Loucy (cell line): ENCODE results near the gene SAG.

Source experiments
- H2AFZ ChIP-seq: fragments of 200-600 bp; sonication (generic); 2 replicates; pipeline ENCODE4 v1.6.0; 2016; ENCODE audit warnings: antibody characterized with exemption, mild to moderate bottlenecking, low read length, moderate library complexity
- H3F3A ChIP-seq: fragments of 200-600 bp; 2 replicates; pipeline ENCODE4 v1.6.0; 2016; ENCODE audit warnings: antibody characterized with exemption, low read depth, mild to moderate bottlenecking
- H3K27me3 ChIP-seq: fragments of 200-600 bp; sonication (generic); 2 replicates; pipeline ENCODE4 v1.6.1; 2014; ENCODE audit warnings: low read length, mild to moderate bottlenecking; ENCODE audit not compliant: insufficient read depth, poor library complexity, severe bottlenecking
- H3K36me3 ChIP-seq: fragments of 200-600 bp; sonication (generic); 2 replicates; pipeline ENCODE4 v1.6.1; 2016; ENCODE audit warnings: low read length; ENCODE audit not compliant: insufficient read depth
- H3K4me1 ChIP-seq: fragments of 200-600 bp; sonication (generic); 2 replicates; pipeline ENCODE4 v1.5.1; 2014; ENCODE audit warnings: low read length, mild to moderate bottlenecking; ENCODE audit not compliant: insufficient read depth, poor library complexity, severe bottlenecking
- H3K4me2 ChIP-seq: fragments of 200-600 bp; sonication (generic); 2 replicates; pipeline ENCODE4 v1.6.0; 2014; ENCODE audit warnings: antibody characterized with exemption, low read length, low read depth, mild to moderate bottlenecking; ENCODE audit not compliant: poor library complexity, severe bottlenecking
- H3K4me3 ChIP-seq: fragments of 200-600 bp; sonication (generic); 2 replicates; pipeline ENCODE4 v1.5.1; 2014; ENCODE audit warnings: low read length, mild to moderate bottlenecking, mixed read lengths; ENCODE audit not compliant: poor library complexity, severe bottlenecking
- H3K79me2 ChIP-seq: fragments of 200-600 bp; sonication (generic); 2 replicates; pipeline ENCODE4 v1.6.1; 2014; ENCODE audit warnings: low read length; ENCODE audit not compliant: insufficient read depth
- H3K9ac ChIP-seq: fragments of 200-600 bp; sonication (generic); 2 replicates; pipeline ENCODE4 v1.6.0; 2014; ENCODE audit warnings: mild to moderate bottlenecking, low read depth, low read length, moderate library complexity; ENCODE audit not compliant: poor library complexity, severe bottlenecking
- H3K9me2 ChIP-seq: fragments of 200-600 bp; sonication (generic); replicated peaks from 2 replicates; pipeline ENCODE4 v1.6.1; 2016; ENCODE audit warnings: low read depth, low read length, mixed read lengths
- H3K9me3 ChIP-seq: fragments of 200-600 bp; sonication (generic); 2 replicates; pipeline ENCODE4 v1.6.1; 2014; ENCODE audit warnings: mild to moderate bottlenecking, antibody characterized with exemption, low read length, low read depth; ENCODE audit not compliant: insufficient read depth
- H4K20me1 ChIP-seq: fragments of 200-600 bp; sonication (generic); 2 replicates; pipeline ENCODE4 v1.6.0; 2014; ENCODE audit warnings: antibody characterized with exemption, low read length, mild to moderate bottlenecking; ENCODE audit not compliant: insufficient read depth, poor library complexity, severe bottlenecking
- EZH2phosphoT487 ChIP-seq: fragments of 200-600 bp; IDR thresholded peaks from 2 replicates; pipeline ENCODE4 v1.6.1; 2018; ENCODE audit warnings: antibody characterized with exemption, mild to moderate bottlenecking, moderate library complexity, borderline replicate concordance
- TF ChIP-seq, protein P1 (sequence below): fragments of 200-600 bp; sonication (generic); conservative IDR thresholded peaks from 2 replicates; pipeline ENCODE4 v1.5.1; 2014; ENCODE audit warnings: mild to moderate bottlenecking, antibody characterized with exemption, low read length

Gene SAG

DNA sequence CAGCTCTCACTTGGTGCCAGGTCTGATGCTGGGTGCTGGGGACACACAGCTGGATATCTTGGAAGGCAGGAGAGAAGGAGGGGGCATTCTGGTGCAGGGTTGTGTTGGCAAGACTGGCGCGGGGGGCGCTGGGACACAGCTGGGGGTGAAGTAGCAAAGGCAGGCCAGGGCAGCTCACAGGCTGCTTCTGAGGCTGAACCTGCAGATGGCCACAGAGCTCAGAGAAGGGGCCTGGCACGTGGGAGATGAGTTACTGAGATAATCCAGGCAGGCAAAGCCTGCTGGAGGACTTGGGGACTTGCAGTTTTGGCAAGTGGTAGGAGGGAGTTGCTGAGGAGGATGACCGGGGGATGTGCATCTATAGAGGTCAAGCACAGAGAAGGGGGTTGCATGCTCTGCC is 30.4 kb downstream of the SAG start:
- no peaks in the 10 kb centered on the region for H3K27me3 ChIP-seq
- no peak for TF ChIP-seq EZH2phosphoT487
- TF ChIP-seq, protein P1, sequence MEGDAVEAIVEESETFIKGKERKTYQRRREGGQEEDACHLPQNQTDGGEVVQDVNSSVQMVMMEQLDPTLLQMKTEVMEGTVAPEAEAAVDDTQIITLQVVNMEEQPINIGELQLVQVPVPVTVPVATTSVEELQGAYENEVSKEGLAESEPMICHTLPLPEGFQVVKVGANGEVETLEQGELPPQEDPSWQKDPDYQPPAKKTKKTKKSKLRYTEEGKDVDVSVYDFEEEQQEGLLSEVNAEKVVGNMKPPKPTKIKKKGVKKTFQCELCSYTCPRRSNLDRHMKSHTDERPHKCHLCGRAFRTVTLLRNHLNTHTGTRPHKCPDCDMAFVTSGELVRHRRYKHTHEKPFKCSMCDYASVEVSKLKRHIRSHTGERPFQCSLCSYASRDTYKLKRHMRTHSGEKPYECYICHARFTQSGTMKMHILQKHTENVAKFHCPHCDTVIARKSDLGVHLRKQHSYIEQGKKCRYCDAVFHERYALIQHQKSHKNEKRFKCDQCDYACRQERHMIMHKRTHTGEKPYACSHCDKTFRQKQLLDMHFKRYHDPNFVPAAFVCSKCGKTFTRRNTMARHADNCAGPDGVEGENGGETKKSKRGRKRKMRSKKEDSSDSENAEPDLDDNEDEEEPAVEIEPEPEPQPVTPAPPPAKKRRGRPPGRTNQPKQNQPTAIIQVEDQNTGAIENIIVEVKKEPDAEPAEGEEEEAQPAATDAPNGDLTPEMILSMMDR = no peak
- H3K9me3 ChIP-seq = no peaks in the 10 kb centered on the region
- no peaks in the 10 kb centered on the region for H3K9me2 ChIP-seq
- H3K4me2 ChIP-seq = no peak overlapping the region
- H3K4me1 ChIP-seq = peaks cover 11% of the 10 kb centered on the region
- H3K9ac ChIP-seq = no peak overlapping the region
- H4K20me1 ChIP-seq = no peaks in the 10 kb centered on the region
- H3K36me3 ChIP-seq = no peaks in the 10 kb centered on the region
- no peaks in the 10 kb centered on the region for H3K79me2 ChIP-seq
- H2AFZ ChIP-seq = no peak overlapping the region
- H3K4me3 ChIP-seq = no peak overlapping the region
- no peaks in the 10 kb centered on the region for H3F3A ChIP-seq

DNA sequence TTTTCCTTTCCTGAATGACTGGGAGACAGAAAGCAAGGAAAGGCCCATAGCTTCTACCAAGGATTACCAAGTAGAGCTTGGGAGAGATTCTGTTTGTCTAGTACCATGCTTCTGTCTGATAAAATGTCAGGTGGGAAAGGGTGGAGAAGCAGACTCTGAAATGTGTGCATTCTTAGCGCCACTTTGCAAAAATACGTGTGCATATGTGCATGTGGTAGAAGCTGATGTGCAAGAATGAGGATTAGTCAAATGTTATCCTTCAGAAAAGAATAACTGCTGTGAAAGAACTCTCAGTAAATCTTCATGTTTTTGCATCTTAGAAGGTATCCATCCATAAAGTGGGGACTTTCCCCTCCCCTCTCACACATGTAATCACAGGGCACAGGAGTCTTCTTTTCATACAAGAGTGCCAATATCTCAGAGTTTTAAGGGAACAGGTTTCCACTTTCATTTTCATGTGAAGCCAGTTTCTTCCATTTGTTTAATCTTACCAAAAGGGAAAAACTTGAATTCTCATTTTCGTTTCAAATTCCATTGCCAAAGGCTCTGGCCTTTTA is 31.3 kb downstream of the SAG start:
- no peak for TF ChIP-seq EZH2phosphoT487
- TF ChIP-seq, protein P1 = no peak
- Histone ChIP-seq H3K27me3 (no peaks in the 10 kb centered on the region), H3K4me2 (no peak overlapping the region)

DNA sequence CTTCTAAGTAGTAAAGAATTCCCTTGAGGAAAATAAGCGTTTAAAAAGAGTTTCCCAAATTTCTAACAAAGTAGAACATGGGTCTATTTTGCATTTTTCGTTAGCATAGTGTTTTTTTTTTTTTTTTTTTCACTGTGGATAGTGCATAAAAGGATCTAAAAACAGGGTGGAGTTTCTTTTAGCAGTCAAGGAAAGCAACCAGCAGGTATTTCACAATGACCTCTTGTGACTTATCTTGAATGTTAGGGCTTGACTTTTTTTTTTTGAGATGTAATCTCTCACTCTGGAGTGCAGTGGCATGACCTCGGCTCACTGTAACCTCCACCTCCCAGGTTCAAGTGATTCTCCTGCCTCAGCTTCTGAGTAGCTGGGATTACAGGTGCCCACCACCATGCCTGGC is 31.8 kb downstream of the SAG start:
- no peaks in the 10 kb centered on the region for H3K9me3 ChIP-seq
- TF ChIP-seq EZH2phosphoT487 = no peak
- TF ChIP-seq, protein P1 = no peak
- H3K9me2 ChIP-seq = no peaks in the 10 kb centered on the region
- H3K27me3 ChIP-seq = no peaks in the 10 kb centered on the region
- H3K9ac ChIP-seq = no peak overlapping the region
- no peaks in the 10 kb centered on the region for H4K20me1 ChIP-seq
- no peaks in the 10 kb centered on the region for H3F3A ChIP-seq
- no peak overlapping the region for H3K4me3 ChIP-seq
- no peaks in the 10 kb centered on the region for H3K36me3 ChIP-seq
- H3K4me1 ChIP-seq = no peaks in the 10 kb centered on the region
- H2AFZ ChIP-seq = no peak overlapping the region
- H3K4me2 ChIP-seq = no peak overlapping the region
- H3K79me2 ChIP-seq = no peaks in the 10 kb centered on the region

More for the DNA sequence above, 31.3 kb downstream of the SAG start:
- H3K9ac ChIP-seq = no peak overlapping the region
- no peaks in the 10 kb centered on the region for H3K36me3 ChIP-seq
- no peaks in the 10 kb centered on the region for H3F3A ChIP-seq
- peaks cover 2% of the 10 kb centered on the region for H3K4me1 ChIP-seq
- H3K79me2 ChIP-seq = no peaks in the 10 kb centered on the region
- H2AFZ ChIP-seq = no peak overlapping the region
- no peaks in the 10 kb centered on the region for H4K20me1 ChIP-seq
- no peaks in the 10 kb centered on the region for H3K9me3 ChIP-seq
- H3K4me3 ChIP-seq = no peak overlapping the region
- H3K9me2 ChIP-seq = no peaks in the 10 kb centered on the region
